Cardiac septum (tissue), 1 donor: Measurements from ENCODE around the gene FCAR. TPM values are rescaled to one million over a fixed set of nuclear protein-coding genes. Genes with fewer than 3 reads are reported as not detected.
"Not testable (repeated sequence)": the region's sequence is repeated elsewhere in the genome, so short reads cannot be mapped to it uniquely, and the experiment has no call there.

Source experiments
- DNase-seq: peaks from one replicate; pipeline ENCODE4 v3.0.0-alpha.2; 2020; ENCODE audit warnings: low spot score
- intact Hi-C: fragments of 100-400 bp; cut with DNase I; formaldehyde crosslinking; loops from one replicate; pipeline ENCODE4 v1.14.0; 2022
- long read RNA-seq: library from polyadenylated mRNA; unstranded; transcript quantifications from one replicate; pipeline ENCODE4 v2.0.0, GENCODE V29; 2021
- total RNA-seq: library from RNA; stranded (reverse); fragmentation: NEBNext Ultra II Directional; extraction: Animal tissue kit (Norgen Biotek cat#: 25700); gene quantifications from one replicate; pipeline ENCODE4 v1.2.1, GENCODE V29; 2021
- donor health status: DM: no; HTN: no; CAD: no.

The FCAR gene
- total RNA-seq = 0.70 TPM
- long read RNA-seq = 0 reads

GRCh38 chr19:54873990-54874389 is at the start of gene FCAR:
FCAR (plus strand) TSS chr19:54874235; CDS start chr19:54874290, 55 bp downstream.
- intact Hi-C loops = no loop called here
- peak; percentile 81 for DNase-seq

GRCh38 chr19:54824416-54824815 is 49.6 kb upstream of the FCAR start:
- intact Hi-C loops, DNase-seq: not testable (repeated sequence)

GRCh38 chr19:54825326-54825725 is 48.7 kb upstream of the FCAR start:
- peak; percentile 83 for DNase-seq
- intact Hi-C loops = not testable (repeated sequence)

- intact Hi-C loops, DNase-seq: not testable (repeated sequence)
These were observed 46.0 kb upstream of the FCAR start for GRCh38 chr19:54828064-54828463.

DNA sequence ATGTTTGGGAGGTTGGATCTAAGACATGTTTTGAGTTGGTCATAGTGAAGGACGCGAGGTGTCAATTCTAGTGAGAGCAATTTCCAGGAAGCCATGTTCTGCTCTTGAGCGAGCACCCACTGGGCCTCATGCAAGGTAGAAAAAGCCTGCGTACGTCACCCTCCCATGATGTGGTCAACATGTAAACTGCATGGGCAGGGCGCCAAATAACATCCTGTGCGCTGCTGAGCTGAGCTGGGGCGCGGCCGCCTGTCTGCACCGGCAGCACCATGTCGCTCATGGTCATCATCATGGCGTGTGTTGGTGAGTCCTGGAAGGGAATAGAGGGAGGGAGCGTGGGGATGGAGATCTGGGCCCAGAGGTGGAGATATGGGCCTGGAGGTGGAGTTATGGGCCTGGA is 41.5 kb upstream of the FCAR start, which contains the start of gene KIR2DS4:
TSS of gene KIR2DS4 (plus strand) at position 181 of the 400 bp plus-strand sequence.
- intact Hi-C loops, DNase-seq: not testable (repeated sequence)

GRCh38 chr19:54835126-54835525 is 38.9 kb upstream of the FCAR start:
- DNase-seq, intact Hi-C loops: not testable (repeated sequence)

GRCh38 chr19:54837522-54837921 is 36.5 kb upstream of the FCAR start:
- intact Hi-C loops = not testable (repeated sequence)
- DNase-seq = peak; percentile 78

- intact Hi-C loops = not testable (repeated sequence)
These were observed 30.9 kb upstream of the FCAR start for GRCh38 chr19:54843171-54843570.

GRCh38 chr19:54850061-54850640 is 23.9 kb upstream of the FCAR start, which contains the start of gene KIR3DL2:
KIR3DL2 (plus strand) TSS chr19:54850443; CDS start chr19:54850476, 33 bp downstream.
- DNase-seq, intact Hi-C loops: not testable (repeated sequence)

More at GRCh38 chr19:54843171-54843570, 30.9 kb upstream of the FCAR start:
- not testable (repeated sequence) for DNase-seq

DNA sequence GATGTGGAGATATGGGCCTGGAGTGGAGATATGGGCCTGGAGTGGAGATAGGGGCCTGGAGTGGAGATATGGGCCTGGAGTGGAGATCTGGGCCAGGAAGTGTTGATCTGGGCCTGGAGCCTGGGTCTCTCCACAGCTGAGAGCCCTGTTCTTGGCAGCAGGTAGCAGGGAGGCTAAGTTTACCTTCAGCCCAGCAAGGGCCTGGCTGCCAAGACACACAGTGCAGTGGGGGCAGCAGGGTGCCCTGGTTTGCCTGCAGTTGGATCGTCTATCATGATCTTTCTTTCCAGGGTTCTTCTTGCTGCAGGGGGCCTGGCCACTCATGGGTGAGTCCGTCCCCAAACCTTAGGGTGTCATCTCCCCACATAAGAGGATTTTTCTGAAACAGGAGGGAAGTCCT is 23.1 kb upstream of the FCAR start:
- DNase-seq = no peak
- intact Hi-C loops = no loop called here

- intact Hi-C loops = no loop called here
- no peak for DNase-seq
These were observed 22.7 kb upstream of the FCAR start for GRCh38 chr19:54851353-54851752.

DNA sequence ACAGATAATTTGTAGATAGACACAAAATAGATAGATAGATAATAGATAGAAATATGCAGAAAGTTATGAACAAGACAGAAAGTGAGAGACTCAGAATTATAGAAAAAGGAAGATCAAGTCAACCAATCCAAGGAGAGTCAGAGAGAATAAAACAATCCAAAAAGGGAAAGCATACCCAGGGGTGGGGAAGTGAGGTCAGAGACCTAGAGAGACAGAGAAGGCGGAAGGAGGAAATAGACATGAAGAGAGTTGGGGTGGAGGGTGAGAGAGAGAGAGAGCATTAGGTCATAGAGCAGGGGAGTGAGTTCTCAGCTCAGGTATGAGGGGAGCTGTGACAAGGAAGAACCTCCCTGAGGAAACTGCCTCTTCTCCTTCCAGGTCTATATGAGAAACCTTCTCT is 18.8 kb upstream of the FCAR start:
- intact Hi-C loops = not testable (repeated sequence)

GRCh38 chr19:54858476-54858875 is 15.6 kb upstream of the FCAR start:
- intact Hi-C loops, DNase-seq: not testable (repeated sequence)

More for the DNA sequence above, 18.8 kb upstream of the FCAR start:
- DNase-seq = not testable (repeated sequence)

DNA sequence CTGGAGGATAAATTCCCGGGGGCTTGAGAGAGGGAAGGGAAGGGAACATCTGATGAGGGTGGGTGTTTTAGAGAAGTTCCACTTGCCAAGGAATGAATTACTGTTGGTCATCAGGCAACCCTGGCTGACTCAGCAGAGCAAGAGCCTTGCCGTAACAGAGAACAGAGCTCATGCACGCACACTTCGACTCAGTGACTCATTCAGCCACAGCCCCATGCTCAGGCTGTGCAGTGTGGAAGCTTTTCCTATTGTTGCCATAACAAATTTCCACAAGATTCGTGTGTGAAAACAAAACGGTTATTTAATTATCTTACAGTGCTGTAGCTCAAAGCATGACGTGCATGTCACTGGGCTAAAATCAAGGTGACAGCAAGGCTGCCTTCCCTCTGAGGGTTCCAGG is 14.6 kb upstream of the FCAR start:
- peak; percentile 81 for DNase-seq
- intact Hi-C loops = not testable (repeated sequence)

DNA sequence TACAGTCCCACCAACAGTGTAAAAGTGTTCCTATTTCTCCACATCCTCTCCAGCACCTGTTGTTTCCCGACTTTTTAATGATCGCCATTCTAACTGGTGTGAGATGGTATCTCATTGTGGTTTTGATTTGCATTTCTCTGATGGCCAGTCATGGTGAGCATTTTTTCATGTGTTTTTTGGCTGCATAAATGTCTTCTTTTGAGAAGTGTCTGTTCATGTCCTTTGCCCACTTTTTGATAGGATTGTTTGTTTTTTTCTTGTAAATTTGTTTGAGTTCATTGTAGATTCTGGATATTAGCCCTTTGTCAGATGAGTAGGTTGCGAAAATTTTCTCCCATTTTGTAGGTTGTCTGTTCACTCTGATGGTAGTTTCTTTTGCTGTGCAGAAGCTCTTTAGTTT is 10.6 kb upstream of the FCAR start:
- intact Hi-C loops, DNase-seq: not testable (repeated sequence)

GRCh38 chr19:54871696-54872095 is 2.3 kb upstream of the FCAR start:
- no peak for DNase-seq
- intact Hi-C loops = no loop called here

DNA sequence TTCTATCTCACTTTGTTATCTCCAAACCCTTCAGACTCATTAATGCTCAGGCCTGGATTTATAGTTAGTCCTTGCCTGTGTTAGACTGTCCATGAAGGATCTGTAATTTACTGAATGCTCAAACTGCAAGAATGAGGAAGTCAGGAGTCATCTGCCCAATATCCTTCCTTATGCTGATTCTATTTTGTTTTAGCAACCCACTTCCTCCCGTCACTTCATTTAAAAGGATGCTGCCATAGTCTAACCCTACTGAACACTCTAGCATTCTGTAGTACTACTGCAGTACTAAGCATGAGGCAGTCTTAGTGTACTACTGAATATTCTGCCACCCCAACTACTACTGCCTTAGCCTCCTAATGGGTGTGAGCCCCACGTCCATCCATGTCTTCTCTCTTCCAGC is 1.5 kb downstream of the FCAR start:
- intact Hi-C loops = no loop called here
- no peak for DNase-seq

DNA sequence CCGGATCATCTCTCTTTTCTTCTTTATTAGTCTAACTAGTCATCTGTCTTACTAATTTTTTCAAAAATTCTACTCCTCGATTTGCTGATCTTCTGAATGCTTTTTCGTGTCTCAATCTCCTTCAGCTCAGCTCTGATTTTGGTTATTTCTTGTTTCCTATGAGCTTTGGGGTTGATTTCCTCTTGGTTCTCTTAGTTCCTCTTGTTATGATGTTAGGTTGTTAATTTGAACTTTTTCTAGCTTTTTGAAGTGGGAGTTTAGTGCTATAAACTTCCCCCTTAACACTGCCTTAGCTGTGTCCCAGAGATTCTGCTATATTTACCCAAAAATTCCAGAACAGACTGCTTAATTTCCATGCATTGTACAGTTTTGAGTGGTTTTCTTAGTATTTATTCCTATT is 3.4 kb downstream of the FCAR start:
- intact Hi-C loops = no loop called here
- DNase-seq = no peak

DNA sequence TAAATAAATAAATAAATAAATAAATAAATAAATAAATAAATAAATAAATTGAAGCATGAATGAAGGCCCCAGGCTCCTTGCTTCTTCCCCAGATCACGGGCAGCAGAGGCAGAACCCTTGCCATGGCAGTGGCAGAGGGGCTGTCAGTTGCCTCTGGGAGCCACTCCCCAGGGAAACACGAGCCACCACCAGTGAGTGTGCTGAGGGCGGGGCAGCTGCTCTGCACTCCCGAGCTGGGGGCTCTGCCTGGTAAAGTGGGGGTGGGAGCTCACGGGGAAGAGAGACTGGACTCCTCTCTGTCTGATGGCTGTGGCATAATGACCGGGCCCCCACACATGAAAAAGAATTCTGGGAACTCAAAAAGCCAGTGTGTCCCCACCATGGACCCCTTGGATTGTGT is 7.8 kb downstream of the FCAR start:
- no peak for DNase-seq
- intact Hi-C loops = no loop called here

DNA sequence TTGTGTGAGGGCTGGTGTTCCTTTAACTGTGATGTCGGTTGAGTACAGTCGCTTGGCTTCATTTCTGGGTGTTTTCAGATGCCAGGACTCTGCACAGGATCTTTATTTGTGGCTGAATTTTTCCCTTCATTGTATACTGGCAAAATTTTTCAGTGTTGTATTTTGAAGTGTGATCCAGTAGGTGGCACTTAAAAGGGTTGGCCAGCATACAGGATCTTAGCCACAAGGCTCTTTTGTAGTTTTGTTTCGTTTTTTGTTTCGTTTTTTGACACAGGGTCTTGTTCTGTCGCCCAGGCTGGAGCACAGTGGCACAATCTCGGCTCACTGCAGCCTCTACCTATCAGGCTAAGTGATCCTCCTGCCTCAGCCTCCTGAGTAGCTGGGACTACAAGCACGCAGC is 8.7 kb downstream of the FCAR start:
- no peak for DNase-seq
- intact Hi-C loops = no loop called here

DNA sequence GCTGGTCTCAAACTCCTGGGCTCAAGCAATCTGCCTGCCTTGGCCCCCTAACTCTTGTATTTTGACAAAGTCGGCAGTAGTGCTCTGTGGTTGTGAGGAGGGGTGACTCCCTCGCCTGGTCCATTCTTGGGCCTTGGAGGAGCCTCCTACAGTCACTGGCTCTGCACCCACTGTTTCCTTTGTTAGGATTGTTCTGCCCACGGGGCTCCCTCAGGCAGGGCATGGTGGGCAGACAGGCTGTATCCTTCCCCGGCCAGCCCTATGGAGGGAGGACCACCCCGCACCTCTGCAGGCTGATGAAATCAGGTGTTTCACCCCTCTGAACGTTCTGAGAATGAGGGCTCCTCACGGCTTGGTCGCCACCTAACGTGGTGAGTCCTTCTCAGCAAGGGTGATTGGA is 9.2 kb downstream of the FCAR start:
- intact Hi-C loops = no loop called here
- no peak for DNase-seq

GRCh38 chr19:54888239-54888638 is 14.2 kb downstream of the FCAR start:
- intact Hi-C loops = no loop called here
- DNase-seq = no peak
